ENCODE measurements around the gene SF1.
A peak's percentile ranks its signal among the peaks of the same experiment; 100 is the strongest.
"Not testable (repeated sequence)": the region's sequence is repeated elsewhere in the genome, so short reads cannot be mapped to it uniquely, and the experiment has no call there.

Gene SF1, protein sequence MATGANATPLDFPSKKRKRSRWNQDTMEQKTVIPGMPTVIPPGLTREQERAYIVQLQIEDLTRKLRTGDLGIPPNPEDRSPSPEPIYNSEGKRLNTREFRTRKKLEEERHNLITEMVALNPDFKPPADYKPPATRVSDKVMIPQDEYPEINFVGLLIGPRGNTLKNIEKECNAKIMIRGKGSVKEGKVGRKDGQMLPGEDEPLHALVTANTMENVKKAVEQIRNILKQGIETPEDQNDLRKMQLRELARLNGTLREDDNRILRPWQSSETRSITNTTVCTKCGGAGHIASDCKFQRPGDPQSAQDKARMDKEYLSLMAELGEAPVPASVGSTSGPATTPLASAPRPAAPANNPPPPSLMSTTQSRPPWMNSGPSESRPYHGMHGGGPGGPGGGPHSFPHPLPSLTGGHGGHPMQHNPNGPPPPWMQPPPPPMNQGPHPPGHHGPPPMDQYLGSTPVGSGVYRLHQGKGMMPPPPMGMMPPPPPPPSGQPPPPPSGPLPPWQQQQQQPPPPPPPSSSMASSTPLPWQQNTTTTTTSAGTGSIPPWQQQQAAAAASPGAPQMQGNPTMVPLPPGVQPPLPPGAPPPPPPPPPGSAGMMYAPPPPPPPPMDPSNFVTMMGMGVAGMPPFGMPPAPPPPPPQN
- 39.0 to 153 (median 67.1) reads per million in 18 experiments for total RNA-seq

DNA sequence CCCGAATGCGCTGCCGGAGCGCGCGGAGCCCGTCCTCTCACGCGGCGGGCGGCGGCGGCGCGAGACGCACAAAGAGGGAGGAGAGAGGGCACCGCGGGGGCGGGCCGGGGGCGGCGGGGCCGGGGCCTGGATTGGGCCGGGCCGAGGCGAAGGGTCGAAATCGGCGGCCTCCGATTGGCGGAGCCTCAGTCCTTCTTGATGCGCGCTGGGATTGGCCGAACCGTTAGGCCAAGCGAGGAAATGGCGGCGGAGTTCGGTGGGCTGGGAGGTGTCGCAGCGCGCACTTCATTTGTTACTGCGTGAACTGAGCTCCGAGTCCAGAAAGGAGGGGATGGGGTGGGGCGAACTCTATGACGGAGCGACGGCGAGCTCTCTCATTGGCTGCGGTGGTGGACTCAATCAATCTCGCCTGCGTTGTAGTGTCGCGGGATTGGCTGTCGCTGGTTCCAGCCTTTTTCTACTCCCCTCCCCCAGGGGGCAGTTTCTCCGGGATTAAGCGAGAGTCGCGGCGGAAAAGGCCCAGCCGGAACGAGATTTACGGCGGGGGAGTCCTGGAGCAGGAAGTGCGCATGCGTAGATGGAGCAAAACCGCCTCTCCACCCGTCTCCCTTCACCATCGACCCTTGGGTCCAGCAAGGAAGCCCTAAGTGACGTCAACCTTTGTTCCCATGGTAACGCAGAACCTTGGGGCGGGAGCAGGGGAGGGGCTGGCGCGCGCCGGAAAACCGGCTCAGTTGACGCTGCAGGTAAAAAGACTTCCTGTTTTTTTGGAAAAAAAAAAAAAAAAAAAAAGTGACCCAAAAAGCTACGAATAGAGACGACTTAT is at the start of gene SF1:
TSS of gene SF1 (minus strand) at position 70 of the 826 bp plus-strand sequence. CDS start 150 bp downstream, outside the sequence.
- peak; percentile 100 for DNase-seq

DNA sequence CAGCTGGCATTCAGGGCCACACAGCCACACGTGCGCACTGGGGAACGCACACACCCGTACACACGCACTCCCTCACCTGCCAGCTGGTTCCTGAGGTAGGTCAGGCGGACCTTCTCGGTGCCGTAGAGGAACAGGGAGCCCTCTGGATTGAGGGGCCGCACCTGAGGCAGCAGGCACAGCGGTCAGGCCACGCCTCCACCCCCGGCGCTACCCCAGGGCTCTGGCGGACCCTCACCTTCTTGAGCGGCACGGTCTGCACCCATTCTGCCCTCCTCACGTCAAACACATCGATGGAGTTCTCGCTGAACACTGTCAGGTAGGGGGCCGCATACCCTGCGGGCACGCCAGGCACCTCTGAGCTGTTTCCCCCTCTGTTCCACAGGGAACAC is 49.1 kb upstream of the SF1 start:
- DNase-seq = no peak

DNA sequence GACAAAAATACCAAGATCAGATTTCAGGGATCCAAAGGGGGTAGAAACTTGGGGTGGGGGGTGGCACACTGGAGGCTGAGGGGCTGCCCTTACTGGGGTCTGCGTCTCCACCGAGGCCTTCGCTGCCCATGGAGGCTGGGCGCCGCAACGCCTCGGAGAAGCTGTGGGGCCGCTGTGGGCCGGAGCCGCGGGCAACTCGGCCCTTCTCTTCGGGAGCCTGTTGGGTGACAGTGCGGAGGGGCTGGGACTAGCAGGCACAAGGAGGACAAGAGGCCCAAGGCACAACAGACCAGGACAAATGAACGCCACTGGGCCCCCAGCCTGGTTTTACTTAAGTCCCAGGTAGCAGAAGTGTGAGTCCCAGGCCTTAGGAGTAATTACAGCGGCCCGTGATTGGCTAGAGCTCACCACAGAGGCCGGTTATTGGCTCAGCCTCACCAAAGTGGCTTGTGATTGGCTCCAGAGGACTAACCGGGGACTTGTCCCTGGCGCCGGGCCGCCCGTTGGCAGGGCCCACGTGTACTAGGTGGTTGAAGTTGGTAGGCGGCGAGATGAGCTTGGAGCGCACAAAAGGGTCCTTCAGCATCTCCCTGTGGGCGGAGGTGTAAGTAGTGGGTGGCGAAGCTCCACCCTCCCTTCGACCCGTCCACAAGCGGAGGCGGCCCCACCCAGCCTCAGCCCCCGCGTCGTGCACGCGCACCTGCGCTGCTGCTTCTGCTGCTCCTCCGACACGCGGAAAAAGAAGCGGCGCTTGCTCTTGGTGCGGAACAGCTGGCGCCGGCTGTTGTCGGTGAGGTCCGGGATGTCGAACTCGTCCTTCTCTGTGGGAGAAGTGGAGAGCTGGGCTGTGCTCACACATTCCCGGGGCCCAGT is 48.5 kb upstream of the SF1 start:
- DNase-seq = no peak

DNA sequence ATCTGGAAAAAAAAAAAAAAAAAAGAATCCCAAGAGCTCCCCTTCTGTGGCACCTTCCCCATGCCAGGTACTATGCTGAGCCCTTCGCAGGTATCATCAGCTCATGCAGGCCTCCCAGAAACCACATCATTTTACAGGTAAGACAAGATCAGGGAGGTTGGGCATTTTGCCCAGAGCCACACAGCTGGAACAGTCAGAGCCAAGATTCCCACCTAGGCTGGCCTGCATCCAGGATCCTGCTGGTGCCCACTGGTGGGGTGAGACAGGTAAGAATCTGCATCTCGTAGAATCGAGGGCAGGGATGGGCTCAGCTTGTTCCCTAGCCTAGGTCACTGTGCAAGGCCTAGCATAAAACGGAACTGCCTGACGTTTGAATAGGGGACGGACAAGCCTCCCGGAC is 47.7 kb upstream of the SF1 start:
- no peak for DNase-seq

DNA sequence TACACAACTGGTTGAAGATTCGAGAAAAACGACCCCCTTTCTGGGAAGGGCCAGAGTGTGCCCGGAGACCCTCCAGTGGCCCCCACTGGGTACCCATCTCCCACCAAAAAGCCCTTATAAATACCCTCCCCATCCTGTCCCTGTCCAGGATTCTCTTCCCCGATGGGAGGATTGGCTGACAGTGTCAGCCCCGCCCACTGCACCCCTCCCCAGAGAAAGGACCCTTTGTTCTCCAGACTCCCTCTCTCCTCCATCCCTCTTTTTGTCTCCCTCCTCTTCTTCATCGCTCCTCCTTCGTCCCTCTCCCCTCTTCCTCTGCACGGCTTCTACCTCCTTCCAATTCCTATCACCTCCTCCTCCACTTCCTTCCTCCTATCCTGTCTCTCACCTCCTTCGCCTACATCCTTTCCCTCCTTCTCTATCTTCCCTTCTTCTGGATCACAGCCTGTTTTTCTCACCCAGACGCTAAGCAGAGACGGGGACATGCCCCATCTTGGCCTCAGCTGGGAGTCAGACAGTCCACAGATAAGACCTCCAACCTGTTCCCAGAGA is 45.3 kb upstream of the SF1 start:
- no peak for DNase-seq

DNA sequence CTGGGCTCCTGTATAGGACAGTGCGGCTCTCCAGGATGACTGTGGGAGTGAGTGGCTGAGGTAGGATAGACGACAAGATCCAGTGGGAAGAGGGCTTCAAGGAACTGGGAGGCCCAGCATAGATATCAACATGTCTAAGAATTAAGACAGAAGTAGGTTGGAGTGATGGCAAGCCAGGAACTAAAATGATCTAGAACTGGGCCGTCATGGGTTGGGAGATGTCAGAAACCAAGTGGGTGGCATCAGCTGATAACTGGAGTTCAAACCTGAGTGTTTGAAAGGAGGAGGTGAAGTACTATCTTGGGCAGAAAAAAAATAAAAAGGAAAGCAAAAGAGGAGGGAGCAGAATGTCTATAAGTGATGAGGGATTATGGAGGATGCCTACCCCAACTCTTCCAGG is 39.1 kb upstream of the SF1 start:
- DNase-seq = no peak

DNA sequence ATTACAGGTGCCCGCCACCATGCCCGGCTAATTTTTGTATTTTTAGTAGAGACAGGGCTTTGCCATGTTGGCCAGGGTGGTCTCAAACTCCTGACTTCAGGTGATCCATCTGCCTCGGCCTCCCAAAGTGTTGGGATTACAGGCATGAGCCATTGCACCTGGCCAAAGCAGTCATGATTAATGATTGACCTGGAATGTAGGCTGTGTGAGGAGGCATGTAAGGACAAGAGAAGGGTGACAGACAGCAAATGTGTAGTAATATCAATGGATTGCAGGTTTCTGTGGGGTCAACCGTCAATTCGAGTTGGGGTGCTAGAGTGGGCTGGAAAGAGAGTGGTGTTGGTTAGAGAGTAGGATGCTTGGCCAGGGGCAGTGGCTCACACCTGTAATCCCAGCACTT is 37.1 kb upstream of the SF1 start:
- DNase-seq = not testable (repeated sequence)

DNA sequence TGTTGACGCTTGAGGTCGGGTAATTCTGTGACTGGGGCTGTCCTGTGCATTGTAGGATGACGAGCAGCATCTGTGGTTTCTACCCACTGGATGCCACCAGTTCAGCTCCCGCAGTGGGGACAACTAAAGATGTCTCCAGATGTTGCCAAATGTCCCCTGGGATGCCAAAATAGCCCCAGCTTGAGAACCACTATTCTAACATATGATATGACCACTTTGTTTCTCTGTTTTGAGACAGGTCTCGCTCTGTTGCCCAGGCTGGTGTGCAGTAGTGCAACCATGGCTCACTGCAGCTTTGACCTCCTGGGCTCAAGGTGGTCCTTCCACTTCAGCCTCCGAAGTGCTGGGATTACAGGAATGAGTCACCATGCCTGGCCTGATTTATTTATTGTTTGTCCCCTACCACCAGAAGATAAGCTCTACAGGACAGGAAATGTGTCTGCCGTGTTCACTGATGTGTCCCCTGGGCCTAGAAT is 36.4 kb upstream of the SF1 start:
- DNase-seq = no peak

DNA sequence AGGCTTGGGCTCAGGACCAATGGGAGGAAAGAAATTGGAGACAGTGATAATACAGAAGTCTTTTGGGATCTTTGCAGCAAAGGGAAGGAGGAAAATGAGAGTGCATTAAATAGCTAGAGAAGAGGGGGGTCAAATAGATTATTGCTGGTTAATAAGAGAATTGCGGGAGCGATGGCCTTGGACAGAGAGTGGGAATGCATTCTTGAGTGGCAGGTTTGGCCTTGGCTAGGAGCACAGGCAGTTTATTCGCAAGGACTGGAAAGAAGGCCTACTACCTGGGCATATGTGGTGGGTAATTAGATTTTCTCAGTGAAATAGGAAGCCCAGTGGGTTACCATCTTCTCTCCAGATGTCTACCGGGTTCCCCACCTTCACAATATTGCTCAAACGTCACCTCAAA is 35.5 kb upstream of the SF1 start:
- DNase-seq = no peak

DNA sequence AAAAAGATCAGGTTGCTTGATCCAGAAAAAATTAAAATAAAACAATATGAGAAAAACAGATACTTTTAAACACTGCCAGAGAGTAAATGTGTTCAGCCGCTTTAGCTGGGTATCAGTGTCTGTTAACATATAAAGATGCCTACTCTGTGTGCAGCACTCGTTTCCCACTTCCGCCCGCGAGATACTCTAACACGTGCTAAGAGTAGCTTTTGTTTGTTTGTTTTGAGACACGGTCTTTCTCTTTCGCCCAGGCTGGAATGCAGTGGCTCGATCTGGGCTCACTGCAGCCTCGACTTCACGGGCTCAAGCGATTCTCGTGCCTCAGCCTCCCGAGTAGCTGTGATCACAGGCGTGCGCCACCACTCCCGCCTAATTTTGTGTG is 32.5 kb upstream of the SF1 start:
- peak in 1 of 2 donors; percentile 22 for DNase-seq

DNA sequence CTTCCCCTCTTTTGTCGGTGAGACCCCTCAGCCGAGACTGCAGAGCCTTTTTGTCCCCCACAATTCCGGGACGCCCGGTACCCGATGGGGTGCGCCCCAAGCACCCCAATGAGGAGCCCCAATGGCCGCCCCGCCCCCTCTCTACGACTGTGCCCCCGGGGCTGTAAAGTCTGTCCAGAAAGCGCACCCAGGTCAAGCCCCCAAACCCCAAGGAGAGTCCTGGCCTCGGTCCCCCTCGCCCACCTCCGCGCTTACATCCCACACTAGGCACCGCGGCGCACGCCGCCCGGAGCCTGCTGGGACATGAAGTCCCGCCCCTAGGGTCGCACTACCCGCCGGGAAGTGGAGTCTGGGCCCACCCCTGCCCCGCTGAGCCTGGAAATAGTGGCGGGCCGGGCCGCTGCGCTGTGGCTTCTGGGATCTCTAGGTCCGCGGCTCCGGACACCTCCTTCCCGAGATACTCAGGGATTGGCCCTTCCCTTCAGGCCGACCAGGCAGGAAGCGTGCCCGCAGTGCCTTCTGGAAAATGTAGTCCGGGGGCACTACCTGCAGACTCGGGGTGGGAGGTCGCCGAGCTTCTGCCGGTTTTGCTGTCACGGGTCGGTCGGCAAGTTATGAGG is 32.0 kb upstream of the SF1 start, which contains the start of gene MEN1:
TSS of gene MEN1 (minus strand) at position 281 of the 620 bp plus-strand sequence. CDS start 442 bp downstream, outside the sequence.
- peak; percentile 93 to 96 for DNase-seq

DNA sequence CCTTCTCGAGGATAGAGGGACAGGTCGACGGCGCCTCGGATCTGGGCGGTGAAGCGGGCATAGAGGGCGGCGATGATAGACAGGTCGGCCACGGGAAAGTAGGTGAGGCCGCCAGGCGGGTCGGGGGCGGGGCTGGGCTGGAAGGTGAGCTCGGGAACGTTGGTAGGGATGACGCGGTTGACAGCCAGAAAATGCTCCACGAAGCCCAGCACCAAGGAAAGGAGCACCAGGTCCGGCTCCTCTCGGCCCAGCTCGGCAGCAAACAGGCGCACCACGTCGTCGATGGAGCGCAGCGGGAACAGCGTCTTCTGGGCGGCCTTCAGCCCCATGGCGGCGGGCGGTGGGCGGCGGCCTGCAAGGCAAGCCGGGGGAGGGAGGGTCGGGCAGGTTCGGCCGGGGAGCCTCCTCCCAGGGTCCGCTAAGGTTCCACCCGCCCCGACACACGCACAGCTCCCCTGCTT is 31.5 kb upstream of the SF1 start:
- peak in 1 of 2 donors; percentile 6 for DNase-seq

DNA sequence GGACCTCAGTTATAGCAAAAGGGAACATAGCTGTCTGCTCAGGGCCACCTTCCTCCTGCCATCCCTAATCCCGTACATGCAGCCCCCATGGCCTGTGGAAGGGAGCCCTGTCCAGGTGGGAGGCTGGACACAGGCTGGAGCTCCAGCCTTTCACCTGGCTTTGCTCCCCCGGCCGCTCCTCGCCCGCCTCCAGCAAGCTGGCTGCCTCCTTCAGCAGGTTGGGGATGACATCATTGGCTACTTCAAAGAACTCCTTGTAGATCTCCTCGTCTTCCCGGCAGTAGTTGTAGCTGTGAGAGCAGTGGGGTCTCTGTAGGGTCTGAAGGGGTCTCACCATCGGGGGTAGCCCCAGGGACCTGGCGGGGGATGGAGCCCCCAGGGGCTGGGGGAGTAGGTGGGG is 27.1 kb upstream of the SF1 start:
- DNase-seq = no peak

DNA sequence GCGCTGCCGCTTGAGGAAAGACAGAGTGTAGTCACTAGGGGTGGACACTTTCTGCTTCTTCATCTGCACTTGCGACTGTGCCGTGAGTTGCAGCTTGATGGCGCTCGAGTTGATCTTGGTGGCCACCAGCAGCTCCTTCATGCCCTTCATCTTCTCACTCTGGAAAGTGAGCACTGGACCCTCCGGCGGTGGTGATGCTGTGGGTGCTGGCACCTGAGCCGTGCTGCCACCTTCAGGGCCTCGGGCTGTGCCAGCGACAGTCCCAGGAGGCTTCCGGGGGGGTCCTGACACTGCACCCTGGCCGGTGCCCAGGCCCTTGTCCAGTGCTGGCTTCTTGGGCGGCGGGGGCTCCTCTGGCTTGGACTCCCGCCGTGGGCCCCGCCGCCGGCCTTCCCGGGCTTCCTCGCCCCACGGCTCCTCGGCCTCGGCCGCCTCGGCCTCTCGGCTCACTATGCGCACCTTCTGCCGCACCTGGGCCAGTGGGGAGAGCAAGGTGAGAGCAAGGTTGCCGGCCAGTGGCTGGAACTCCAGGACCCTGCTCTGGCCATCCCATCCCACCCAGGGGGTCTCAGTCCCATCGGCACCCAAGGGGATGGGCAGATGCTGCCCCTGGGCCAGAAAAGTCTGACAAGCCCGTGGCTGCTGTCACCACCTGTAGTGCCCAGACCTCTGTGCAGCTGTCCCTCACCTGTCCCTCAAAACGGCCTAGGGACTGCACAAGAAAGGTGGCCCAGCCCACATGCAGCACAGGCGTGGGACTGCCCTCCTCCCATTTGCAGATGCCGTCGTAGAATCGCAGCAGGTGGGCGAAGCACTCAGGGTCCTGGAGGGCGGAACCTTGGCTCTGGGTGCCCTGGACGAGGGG is 26.2 kb upstream of the SF1 start:
- DNase-seq = no peak

DNA sequence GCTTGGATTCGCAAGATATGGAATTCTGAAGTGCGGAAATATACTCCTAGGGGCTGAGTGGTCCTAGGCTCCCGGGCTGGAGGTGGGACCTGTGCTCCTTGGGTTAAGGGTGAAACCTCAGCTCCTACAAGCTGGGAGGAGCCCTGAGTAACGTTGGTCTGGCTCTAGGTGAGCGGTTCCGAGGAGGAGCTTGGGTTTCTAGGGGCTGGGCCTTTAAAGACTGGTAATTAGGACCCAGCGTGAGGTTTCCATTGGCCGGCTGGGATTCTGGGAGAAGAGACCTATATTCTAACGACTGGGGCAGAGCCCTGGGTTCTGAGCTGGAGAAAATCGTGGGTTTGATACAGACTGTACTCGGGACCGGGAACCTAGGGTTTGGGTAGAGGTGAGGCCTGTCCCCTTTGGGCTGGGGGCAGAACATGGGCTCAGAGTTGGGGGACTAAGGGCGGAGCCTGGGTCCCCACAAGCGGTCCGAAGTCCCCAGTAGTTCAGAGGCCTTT is 25.6 kb upstream of the SF1 start:
- no peak for DNase-seq

DNA sequence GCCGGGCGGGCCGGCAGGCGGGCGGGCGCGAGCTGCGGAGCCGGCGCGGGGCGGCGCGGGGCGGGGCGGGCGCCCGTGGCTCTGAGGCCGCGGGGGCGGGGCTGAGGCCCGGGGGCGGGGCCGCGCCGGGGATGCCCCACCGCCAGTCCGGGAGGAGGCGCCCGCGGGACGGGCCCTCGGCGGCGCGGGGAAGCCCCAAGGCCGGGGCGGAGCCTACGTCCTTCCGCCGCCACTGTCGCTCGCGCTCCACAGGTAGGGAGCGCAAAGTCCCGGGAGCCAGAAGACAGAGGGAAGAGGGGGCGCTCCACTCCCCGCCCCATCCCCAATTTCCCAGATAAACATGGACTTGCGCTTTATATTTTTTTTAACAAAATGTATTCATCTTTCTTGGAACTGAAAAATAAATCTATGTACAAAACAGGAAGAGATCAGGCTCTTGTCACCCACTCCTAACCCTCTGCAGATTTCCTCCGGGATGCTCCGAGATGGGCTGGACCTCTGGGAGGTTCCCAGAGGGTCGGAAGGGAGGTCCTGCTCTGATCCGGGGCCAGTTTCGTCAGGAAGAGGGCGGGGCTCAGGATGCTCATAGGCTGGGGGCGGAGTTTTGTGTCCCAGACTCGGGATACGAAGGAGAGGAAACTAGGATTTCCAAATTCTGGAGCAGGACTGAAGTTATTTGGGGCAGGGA is 25.0 kb upstream of the SF1 start, which contains the start of gene MAP4K2:
TSS of gene MAP4K2 (minus strand) at position 57 of the 688 bp plus-strand sequence. CDS start 65 bp downstream, outside the sequence.
- DNase-seq = peak; percentile 76 to 88

DNA sequence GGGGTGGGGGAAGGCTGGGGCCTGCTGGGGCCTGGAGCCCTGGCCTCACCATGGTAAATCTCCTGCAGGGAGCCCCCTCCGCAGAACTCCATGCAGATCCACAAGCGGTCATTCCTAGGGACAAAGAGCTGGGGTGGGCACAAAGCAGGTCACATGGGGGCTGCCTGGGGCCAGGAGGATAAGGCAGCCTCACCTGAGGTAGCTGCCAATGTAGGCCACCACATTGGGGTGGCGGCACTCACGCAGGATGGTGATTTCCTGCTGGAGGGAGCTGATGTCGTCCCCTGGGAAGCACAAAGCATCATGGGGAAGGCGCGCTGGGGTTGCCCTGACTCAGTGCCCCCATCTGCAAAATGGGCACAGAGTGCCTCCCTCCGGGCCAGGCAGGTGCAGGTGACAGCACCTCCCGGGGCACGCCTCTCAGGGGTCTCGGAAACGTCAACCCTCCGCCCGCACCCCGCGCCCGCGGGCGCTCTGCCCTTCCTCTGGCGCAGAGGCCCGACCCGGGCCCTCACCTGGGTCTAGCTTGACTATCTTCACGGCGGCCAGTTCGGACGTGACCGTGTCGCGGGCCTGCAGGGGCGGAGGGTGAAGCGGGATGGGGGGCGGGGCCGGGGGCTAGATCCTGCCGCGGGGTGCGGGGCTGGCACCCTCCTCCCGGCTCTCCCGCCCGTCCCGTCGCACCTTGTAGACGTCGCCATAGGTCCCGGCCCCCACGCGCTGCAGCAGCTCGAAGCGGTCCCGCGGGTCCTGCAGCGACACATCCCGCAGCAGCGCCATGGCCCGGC is 24.2 kb upstream of the SF1 start:
- no peak for DNase-seq

All from inflammatory macrophage (primary cell).